OCI-LY1 (cell line): Measurements from ENCODE around the gene ABLIM2.

ENCODE experiments used
- H2AFZ ChIP-seq: fragments of 200-600 bp; sonication (generic), shearing (Covaris generic); 2 replicates; pipeline ENCODE4 v1.6.0; 2014; ENCODE audit warnings: antibody characterized with exemption, mild to moderate bottlenecking, low read length
- H3F3A ChIP-seq: fragments of 200-600 bp; sonication (generic), shearing (Covaris generic); 2 replicates; pipeline ENCODE4 v1.6.0; 2014; ENCODE audit warnings: mild to moderate bottlenecking, antibody characterized with exemption, low read length, moderate library complexity; ENCODE audit not compliant: insufficient read depth
- H3K27ac ChIP-seq: fragments of 200-600 bp; sonication (generic); 2 replicates; pipeline ENCODE4 v1.5.1; 2014; ENCODE audit warnings: low read length, mixed run types, mild to moderate bottlenecking, low read depth; ENCODE audit not compliant: poor library complexity, severe bottlenecking
- H3K27me3 ChIP-seq: fragments of 200-600 bp; sonication (generic); 2 replicates; pipeline ENCODE4 v1.6.0; 2014; ENCODE audit warnings: antibody characterized with exemption, mild to moderate bottlenecking, low read length, moderate library complexity; ENCODE audit not compliant: insufficient read depth
- H3K36me3 ChIP-seq: fragments of 200-600 bp; sonication (generic); 2 replicates; pipeline ENCODE4 v1.6.1; 2014; ENCODE audit warnings: mild to moderate bottlenecking, antibody characterized with exemption, low read length, moderate library complexity, mixed read lengths; ENCODE audit not compliant: insufficient read depth
- H3K4me1 ChIP-seq: fragments of 200-600 bp; sonication (generic); 2 replicates; pipeline ENCODE4 v1.5.1; 2014; ENCODE audit warnings: mild to moderate bottlenecking, low read length, moderate library complexity; ENCODE audit not compliant: insufficient read depth, severe bottlenecking
- H3K4me2 ChIP-seq: fragments of 200-600 bp; sonication (generic), shearing (Covaris generic); 2 replicates; pipeline ENCODE4 v1.6.1; 2014; ENCODE audit warnings: low read length
- H3K4me3 ChIP-seq: fragments of 200-600 bp; sonication (generic); 2 replicates; pipeline ENCODE4 v1.5.1; 2014; ENCODE audit warnings: low read length, low read depth, mild to moderate bottlenecking, mixed read lengths; ENCODE audit not compliant: poor library complexity, severe bottlenecking
- H3K79me2 ChIP-seq: fragments of 200-600 bp; shearing (Covaris generic); 2 replicates; pipeline ENCODE4 v1.6.1; 2016; ENCODE audit warnings: mixed run types, low read length, mixed read lengths; ENCODE audit not compliant: insufficient read depth
- H3K9ac ChIP-seq: fragments of 200-600 bp; sonication (generic), shearing (Covaris generic); 2 replicates; pipeline ENCODE4 v1.6.1; 2014; ENCODE audit warnings: mild to moderate bottlenecking, low read length, mixed read lengths
- H3K9me2 ChIP-seq: fragments of 200-600 bp; sonication (generic), shearing (Covaris generic); 2 replicates; pipeline ENCODE4 v1.6.1; 2014; ENCODE audit warnings: low read depth, mild to moderate bottlenecking, low read length, mixed read lengths
- H3K9me3 ChIP-seq: fragments of 200-600 bp; shearing (Covaris generic); 2 replicates; pipeline ENCODE4 v1.6.1; 2014; ENCODE audit warnings: low read length, mixed read lengths
- H4K20me1 ChIP-seq: fragments of 200-600 bp; sonication (generic), shearing (Covaris generic); 2 replicates; pipeline ENCODE4 v1.6.0; 2016; ENCODE audit warnings: mild to moderate bottlenecking, low read length; ENCODE audit not compliant: insufficient read depth
- EZH2 ChIP-seq: fragments of 200-600 bp; sonication (generic), shearing (Covaris generic); IDR thresholded peaks from 2 replicates; pipeline ENCODE4 v1.8.0; 2017; ENCODE audit warnings: borderline replicate concordance, mixed run types, mild to moderate bottlenecking, antibody characterized with exemption, low read length, moderate library complexity, mixed read lengths
- TF ChIP-seq, protein P1 (sequence below): fragments of 200-600 bp; sonication (generic), shearing (Covaris generic); IDR thresholded peaks from 2 replicates; pipeline ENCODE4 v1.5.1; 2017; ENCODE audit warnings: mild to moderate bottlenecking, antibody characterized with exemption, low read length, moderate library complexity, mixed read lengths

ABLIM2 gene

GRCh38 chr4:8058031-8058479 lies 100.6 kb downstream of the ABLIM2 start:
- no peaks in the 10 kb centered on the region for H3F3A ChIP-seq
- H3K27ac ChIP-seq, result no peak overlapping the region
- no peaks in the 10 kb centered on the region for H3K9me3 ChIP-seq
- no peaks in the 10 kb centered on the region for H3K9me2 ChIP-seq
- no peaks in the 10 kb centered on the region for H3K79me2 ChIP-seq
- H3K27me3 ChIP-seq, result no peaks in the 10 kb centered on the region
- H4K20me1 ChIP-seq, result no peaks in the 10 kb centered on the region
- no peak overlapping the region for H2AFZ ChIP-seq
- no peak overlapping the region for H3K4me3 ChIP-seq
- TF ChIP-seq, protein P1, sequence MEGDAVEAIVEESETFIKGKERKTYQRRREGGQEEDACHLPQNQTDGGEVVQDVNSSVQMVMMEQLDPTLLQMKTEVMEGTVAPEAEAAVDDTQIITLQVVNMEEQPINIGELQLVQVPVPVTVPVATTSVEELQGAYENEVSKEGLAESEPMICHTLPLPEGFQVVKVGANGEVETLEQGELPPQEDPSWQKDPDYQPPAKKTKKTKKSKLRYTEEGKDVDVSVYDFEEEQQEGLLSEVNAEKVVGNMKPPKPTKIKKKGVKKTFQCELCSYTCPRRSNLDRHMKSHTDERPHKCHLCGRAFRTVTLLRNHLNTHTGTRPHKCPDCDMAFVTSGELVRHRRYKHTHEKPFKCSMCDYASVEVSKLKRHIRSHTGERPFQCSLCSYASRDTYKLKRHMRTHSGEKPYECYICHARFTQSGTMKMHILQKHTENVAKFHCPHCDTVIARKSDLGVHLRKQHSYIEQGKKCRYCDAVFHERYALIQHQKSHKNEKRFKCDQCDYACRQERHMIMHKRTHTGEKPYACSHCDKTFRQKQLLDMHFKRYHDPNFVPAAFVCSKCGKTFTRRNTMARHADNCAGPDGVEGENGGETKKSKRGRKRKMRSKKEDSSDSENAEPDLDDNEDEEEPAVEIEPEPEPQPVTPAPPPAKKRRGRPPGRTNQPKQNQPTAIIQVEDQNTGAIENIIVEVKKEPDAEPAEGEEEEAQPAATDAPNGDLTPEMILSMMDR, result no peak
- TF ChIP-seq EZH2, result no peak
- H3K4me2 ChIP-seq, result no peak overlapping the region
- H3K36me3 ChIP-seq, result no peaks in the 10 kb centered on the region; the same call in 1 of the 2 replicates
- H3K4me1 ChIP-seq, result no peaks in the 10 kb centered on the region
- no peak overlapping the region for H3K9ac ChIP-seq

GRCh38 chr4:8055206-8055605 lies 103.4 kb downstream of the ABLIM2 start:
- Histone ChIP-seq H4K20me1 (no peaks in the 10 kb centered on the region), H3F3A (no peaks in the 10 kb centered on the region), H2AFZ (no peak overlapping the region), H3K9me3 (no peaks in the 10 kb centered on the region), H3K27me3 (no peaks in the 10 kb centered on the region), H3K36me3 (no peaks in the 10 kb centered on the region; the same call in 1 of the 2 replicates), H3K9me2 (no peaks in the 10 kb centered on the region), H3K4me3 (no peak overlapping the region), H3K27ac (no peak overlapping the region), H3K79me2 (no peaks in the 10 kb centered on the region), H3K9ac (no peak overlapping the region), H3K4me2 (no peak overlapping the region), H3K4me1 (peaks cover 25% of the 10 kb centered on the region)
- TF ChIP-seq, protein P1, result no peak
- TF ChIP-seq EZH2, result no peak

GRCh38 chr4:8053688-8054449 lies 104.7 kb downstream of the ABLIM2 start:
- no peaks in the 10 kb centered on the region for H4K20me1 ChIP-seq
- no peak overlapping the region for H3K9ac ChIP-seq
- no peak overlapping the region for H2AFZ ChIP-seq
- TF ChIP-seq, protein P1, result no peak
- no peak for TF ChIP-seq EZH2
- H3K4me1 ChIP-seq, result peaks cover 38% of the 10 kb centered on the region
- no peaks in the 10 kb centered on the region for H3F3A ChIP-seq
- no peaks in the 10 kb centered on the region for H3K27me3 ChIP-seq
- H3K4me2 ChIP-seq, result no peak overlapping the region
- H3K4me3 ChIP-seq, result no peak overlapping the region
- no peak overlapping the region for H3K27ac ChIP-seq
- H3K79me2 ChIP-seq, result no peaks in the 10 kb centered on the region
- no peaks in the 10 kb centered on the region; the same call in 1 of the 2 replicates for H3K36me3 ChIP-seq
- no peaks in the 10 kb centered on the region for H3K9me2 ChIP-seq
- no peaks in the 10 kb centered on the region for H3K9me3 ChIP-seq
